Astrocyte (in vitro differentiated cells and primary cell): ENCODE results near the gene NECTIN1.

Source experiments
- CTCF ChIP-seq: IDR thresholded peaks from 2 replicates; pipeline ENCODE4 v1.5.1; 2011; ENCODE audit warnings: low read depth, mild to moderate bottlenecking, inconsistent platforms, low read length, moderate library complexity; ENCODE audit not compliant: insufficient read depth
- EZH2 ChIP-seq: IDR thresholded peaks from 2 replicates; pipeline ENCODE4 v1.6.1; 2012; ENCODE audit warnings: mild to moderate bottlenecking, low read length, inconsistent platforms; ENCODE audit not compliant: insufficient read depth

GRCh38 chr11:119612814-119613213, 116.2 kb downstream of the NECTIN1 start:
- no peak for TF ChIP-seq CTCF
- no peak for TF ChIP-seq EZH2
